Omental fat pad (tissue), 4 donors: Measurements from ENCODE around the gene SEZ6L2. TPM values are rescaled to one million over a fixed set of nuclear protein-coding genes. Genes with fewer than 3 reads are reported as not detected.
A peak's percentile ranks its signal among the peaks of the same experiment; 100 is the strongest.
"Not testable (repeated sequence)": the region's sequence is repeated elsewhere in the genome, so short reads cannot be mapped to it uniquely, and the experiment has no call there.

ENCODE experiments used
- ATAC-seq: fragments of 150-250 bp; one replicate; pipeline ENCODE4 v1.9.1; 2016; ENCODE audit warnings: mild to moderate bottlenecking, moderate library complexity; ENCODE audit not compliant: low FRiP score
- DNase-seq: peaks from one replicate; pipeline ENCODE4 v3.0.0-alpha.2; 2019; ENCODE audit warnings: low spot score
- total RNA-seq, 4 donors: library from RNA; depleted of rRNA; stranded (reverse); fragments of >200 nt; gene quantifications; one replicate each; pipeline ENCODE4 v1.1.0, GENCODE V29; 2016
- TF ChIP-seq, protein P1 (sequence below), 3 donors: fragments of 450-650 bp; IDR thresholded peaks; one replicate each; pipeline ENCODE4 v1.5.1; 2016 to 2017; ENCODE audit warnings: antibody characterized with exemption in 3 of 3, mild to moderate bottlenecking in 3 of 3, moderate library complexity in 2 of 3

SEZ6L2 gene
- total RNA-seq, 4 donors from 2014 or later, result 0.63 to 11.5 (median 4.2) TPM

DNA sequence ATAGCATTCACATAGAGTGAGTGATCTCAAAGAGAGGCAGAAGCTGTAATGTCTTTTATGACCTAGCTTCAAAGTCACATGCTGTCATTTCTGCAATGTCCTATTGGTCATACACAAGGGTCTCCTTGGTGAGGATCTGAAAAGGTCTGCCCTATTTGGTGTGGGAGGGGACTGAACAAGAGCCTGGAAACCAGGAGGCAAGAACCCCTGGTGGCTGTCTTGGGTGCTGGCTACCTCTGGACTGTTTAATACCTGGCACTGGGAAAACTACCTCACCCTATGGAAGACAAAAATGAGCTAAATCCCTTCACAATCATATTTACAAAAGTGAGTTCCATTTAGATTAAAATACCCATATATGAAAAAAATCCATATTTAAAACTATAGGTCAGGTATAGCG is 17.6 kb upstream of the SEZ6L2 start:
- TF ChIP-seq, protein P1, sequence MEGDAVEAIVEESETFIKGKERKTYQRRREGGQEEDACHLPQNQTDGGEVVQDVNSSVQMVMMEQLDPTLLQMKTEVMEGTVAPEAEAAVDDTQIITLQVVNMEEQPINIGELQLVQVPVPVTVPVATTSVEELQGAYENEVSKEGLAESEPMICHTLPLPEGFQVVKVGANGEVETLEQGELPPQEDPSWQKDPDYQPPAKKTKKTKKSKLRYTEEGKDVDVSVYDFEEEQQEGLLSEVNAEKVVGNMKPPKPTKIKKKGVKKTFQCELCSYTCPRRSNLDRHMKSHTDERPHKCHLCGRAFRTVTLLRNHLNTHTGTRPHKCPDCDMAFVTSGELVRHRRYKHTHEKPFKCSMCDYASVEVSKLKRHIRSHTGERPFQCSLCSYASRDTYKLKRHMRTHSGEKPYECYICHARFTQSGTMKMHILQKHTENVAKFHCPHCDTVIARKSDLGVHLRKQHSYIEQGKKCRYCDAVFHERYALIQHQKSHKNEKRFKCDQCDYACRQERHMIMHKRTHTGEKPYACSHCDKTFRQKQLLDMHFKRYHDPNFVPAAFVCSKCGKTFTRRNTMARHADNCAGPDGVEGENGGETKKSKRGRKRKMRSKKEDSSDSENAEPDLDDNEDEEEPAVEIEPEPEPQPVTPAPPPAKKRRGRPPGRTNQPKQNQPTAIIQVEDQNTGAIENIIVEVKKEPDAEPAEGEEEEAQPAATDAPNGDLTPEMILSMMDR (IDR thresholded peaks at IDR 0.05), result no peak
- no peak for ATAC-seq
- no peak for DNase-seq

DNA sequence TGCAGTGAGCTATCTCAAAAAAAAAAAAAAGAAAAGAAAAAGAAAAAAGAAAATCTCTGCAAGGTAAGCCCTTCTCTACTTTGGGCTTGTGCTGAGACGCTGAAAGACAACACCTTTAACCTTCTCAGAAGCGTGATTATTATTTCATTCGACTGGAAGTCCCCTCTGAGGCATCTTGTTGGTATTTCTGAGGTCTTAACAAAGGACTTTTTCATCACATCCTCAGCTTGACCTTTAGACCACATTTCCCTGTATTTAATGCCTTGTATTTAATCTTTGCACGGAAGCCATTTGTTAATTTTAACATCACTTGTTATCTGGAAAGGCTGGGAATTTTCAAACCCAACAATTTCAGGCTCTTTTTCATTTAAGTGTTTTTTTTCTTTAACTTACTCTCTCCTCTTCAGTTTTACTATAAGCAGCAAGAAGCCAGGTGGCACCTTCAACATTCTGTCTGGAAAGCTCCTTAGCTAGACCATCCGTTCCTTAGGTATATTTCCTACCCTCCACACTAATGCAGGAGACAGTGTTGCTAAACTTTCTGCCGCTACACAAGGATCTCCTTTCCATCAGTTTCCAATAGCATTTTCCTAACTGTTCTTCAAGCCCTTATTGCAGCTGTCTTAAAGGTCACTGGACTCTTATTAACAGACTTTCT is 16.4 kb upstream of the SEZ6L2 start:
- no peak for DNase-seq
- TF ChIP-seq, protein P1 (IDR thresholded peaks at IDR 0.05), result no peak

GRCh38 chr16:29913514-29913913 is 14.2 kb upstream of the SEZ6L2 start:
- no peak for ATAC-seq
- TF ChIP-seq, protein P1 (IDR thresholded peaks at IDR 0.05), result no peak
- DNase-seq, result no peak

More for the DNA sequence above, 16.4 kb upstream of the SEZ6L2 start:
- no peak for ATAC-seq

DNA sequence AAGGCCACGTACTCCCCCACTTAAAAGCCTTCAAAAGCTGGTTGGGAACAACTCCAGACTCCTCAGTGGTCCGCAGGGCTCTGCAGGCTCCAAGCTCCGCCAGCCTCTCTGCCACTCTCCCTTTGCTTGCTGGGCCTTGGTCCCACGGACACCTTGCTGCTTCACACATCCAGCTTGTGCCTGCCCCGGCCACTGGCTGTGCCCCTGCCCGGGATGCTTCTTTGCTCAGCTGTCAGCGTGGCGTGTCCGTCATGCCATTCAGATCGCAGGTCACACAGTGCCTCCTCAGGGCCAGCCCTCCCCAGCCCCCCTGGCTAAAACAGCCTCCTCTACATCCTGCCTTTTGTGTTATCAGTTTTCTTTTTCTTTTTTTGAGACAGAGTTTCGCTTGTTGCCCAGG is 12.7 kb upstream of the SEZ6L2 start:
- no peak for ATAC-seq
- TF ChIP-seq, protein P1 (IDR thresholded peaks at IDR 0.05), result no peak
- no peak for DNase-seq

DNA sequence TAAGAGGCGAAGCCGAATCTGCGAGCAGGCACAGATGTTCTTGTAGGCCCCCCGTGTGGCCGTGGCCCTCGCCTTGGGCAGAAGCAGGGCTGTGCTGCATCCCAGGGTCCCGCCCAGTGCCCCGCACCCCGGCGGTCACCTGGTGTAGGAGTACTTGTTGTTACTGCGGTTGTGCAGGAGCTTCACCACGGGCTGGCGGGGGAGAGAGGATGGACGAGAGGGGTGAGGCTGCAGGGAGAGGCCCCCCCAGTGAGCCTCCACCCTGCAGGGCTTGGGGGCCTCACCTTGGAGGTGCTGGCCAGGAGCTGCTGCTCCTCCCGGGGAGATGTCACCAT is 12.3 kb upstream of the SEZ6L2 start:
- no peak for DNase-seq

DNA sequence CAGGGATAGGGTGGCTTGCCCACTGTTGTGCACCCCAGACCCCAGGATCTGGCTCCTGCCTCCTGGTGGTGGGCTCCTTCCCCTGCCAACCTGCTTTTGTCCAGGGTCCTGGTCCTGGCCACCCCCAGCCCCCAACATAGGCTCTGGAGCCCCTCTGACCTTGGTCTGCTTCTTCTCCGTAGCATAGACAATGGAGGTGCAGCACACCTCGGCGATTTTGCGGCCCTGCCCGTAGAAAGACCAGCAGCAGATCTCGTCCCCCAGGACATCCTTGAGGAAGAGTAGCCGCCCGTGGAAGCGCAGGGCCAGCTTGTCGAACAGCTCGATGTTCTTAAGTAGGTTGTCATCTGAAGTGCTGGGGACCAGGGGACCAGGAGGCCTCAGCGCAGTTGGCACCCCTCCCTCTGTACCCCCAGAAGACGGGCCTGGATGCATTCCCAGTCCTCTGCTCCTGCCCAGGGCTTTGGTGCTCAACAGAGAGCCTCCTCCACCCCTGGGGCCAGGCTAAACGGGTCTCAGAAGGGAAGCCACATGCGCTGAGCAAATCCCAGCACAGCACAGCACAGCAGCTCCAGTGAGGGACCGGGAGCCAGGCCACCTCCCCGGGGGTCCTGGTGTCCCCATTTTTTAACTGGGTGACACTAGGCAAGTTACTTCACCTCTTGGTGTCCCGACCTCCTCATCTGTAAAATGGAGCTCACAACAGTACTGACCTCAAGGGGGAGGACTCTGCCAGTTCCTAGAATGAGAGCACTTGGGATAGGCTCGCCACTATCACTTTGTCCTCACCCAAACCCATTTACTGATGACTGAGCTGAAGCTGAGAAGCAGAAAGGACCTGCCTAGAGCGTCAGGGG is 11.7 kb upstream of the SEZ6L2 start:
- TF ChIP-seq, protein P1 (IDR thresholded peaks at IDR 0.05), result no peak
- no peak for DNase-seq
- ATAC-seq, result peak; percentile 8

More for the DNA sequence above, 12.3 kb upstream of the SEZ6L2 start:
- no peak for ATAC-seq
- TF ChIP-seq, protein P1 (IDR thresholded peaks at IDR 0.05), result no peak

- not testable (repeated sequence) for DNase-seq, ATAC-seq
Observed at GRCh38 chr16:29909851-29910250, 10.5 kb upstream of the SEZ6L2 start.
